Loucy (cell line): ENCODE results near the gene ALMS1.

Experiments
- CTCF ChIP-seq: fragments of 200-600 bp; sonication (generic); conservative IDR thresholded peaks from 2 replicates; pipeline ENCODE4 v1.5.1; 2014; ENCODE audit warnings: mild to moderate bottlenecking, antibody characterized with exemption, low read length
- EZH2phosphoT487 ChIP-seq: fragments of 200-600 bp; IDR thresholded peaks from 2 replicates; pipeline ENCODE4 v1.6.1; 2018; ENCODE audit warnings: antibody characterized with exemption, mild to moderate bottlenecking, moderate library complexity, borderline replicate concordance

DNA sequence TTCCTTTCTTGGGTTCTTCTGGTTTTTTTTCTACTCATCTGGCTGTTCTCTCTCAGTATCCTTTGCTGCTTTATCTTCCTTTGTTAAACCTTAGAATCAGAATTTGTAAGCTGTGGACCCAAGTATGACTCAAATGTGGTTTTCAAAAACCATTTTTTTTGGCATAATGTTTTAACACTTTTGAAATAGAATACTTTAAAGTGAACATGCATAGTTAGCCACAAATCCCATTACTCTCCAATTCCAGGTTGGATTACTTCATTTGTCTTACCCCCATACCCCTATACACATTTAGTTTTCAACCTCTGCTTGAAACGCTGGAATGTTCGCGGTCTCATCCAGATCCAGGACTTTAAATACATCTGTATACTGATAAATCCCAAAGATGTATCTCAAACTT, 29.1 kb downstream of the ALMS1 start:
- TF ChIP-seq CTCF (no peak), EZH2phosphoT487 (no peak)
